Hepatocyte (in vitro differentiated cells): ENCODE measurements around the gene KLHL9. TPM values are rescaled to one million over a fixed set of nuclear protein-coding genes. Genes with fewer than 3 reads are reported as not detected.

ENCODE experiments used
- DNase-seq: peaks from one replicate; pipeline ENCODE4 v3.0.0-alpha.2; 2016; ENCODE audit warnings: low spot score
- H2AFZ ChIP-seq: fragments of 200-600 bp; sonication (generic); 2 replicates; pipeline ENCODE4 v1.6.0; 2016; ENCODE audit warnings: antibody characterized with exemption, mild to moderate bottlenecking
- H3K27ac ChIP-seq: fragments of 200-600 bp; sonication (generic); 2 replicates; pipeline ENCODE4 v1.5.1; 2016; ENCODE audit warnings: mild to moderate bottlenecking
- H3K27me3 ChIP-seq: fragments of 200-600 bp; sonication (generic); 2 replicates; pipeline ENCODE4 v1.6.1; 2016
- H3K36me3 ChIP-seq: fragments of 200-600 bp; sonication (generic); replicated peaks from 2 replicates; pipeline ENCODE4 v1.5.1; 2016; ENCODE audit warnings: low read depth; ENCODE audit not compliant: insufficient read depth
- H3K4me1 ChIP-seq: fragments of 200-600 bp; sonication (generic); 2 replicates; pipeline ENCODE4 v1.5.1; 2016; ENCODE audit warnings: mild to moderate bottlenecking, moderate library complexity; ENCODE audit not compliant: insufficient read depth
- H3K4me2 ChIP-seq: fragments of 200-600 bp; sonication (generic); 2 replicates; pipeline ENCODE4 v1.6.0; 2016
- H3K4me3 ChIP-seq: fragments of 200-600 bp; sonication (generic); 2 replicates; pipeline ENCODE4 v1.5.1; 2016; ENCODE audit warnings: mild to moderate bottlenecking
- H3K79me2 ChIP-seq: fragments of 200-600 bp; sonication (generic); 2 replicates; pipeline ENCODE4 v1.6.0; 2017; ENCODE audit warnings: mild to moderate bottlenecking
- H3K9me2 ChIP-seq: fragments of 200-600 bp; sonication (generic); replicated peaks from 2 replicates; pipeline ENCODE4 v1.6.0; 2017; ENCODE audit warnings: mild to moderate bottlenecking; ENCODE audit not compliant: insufficient read depth
- H3K9me3 ChIP-seq: fragments of 200-600 bp; sonication (generic); 2 replicates; pipeline ENCODE4 v1.5.1; 2016; ENCODE audit warnings: low read depth, mild to moderate bottlenecking
- H4K20me1 ChIP-seq: fragments of 200-600 bp; sonication (generic); 2 replicates; pipeline ENCODE4 v1.6.0; 2016; ENCODE audit warnings: mild to moderate bottlenecking; ENCODE audit not compliant: insufficient read depth, poor library complexity, severe bottlenecking
- EZH2 ChIP-seq: fragments of 200-600 bp; sonication (generic); IDR thresholded peaks from 2 replicates; pipeline ENCODE4 v1.6.1; 2016; ENCODE audit warnings: antibody characterized with exemption, mild to moderate bottlenecking, borderline replicate concordance
- EZH2phosphoT487 ChIP-seq: fragments of 200-600 bp; sonication (generic); IDR thresholded peaks from one replicate; pipeline ENCODE4 v1.6.1; 2018; ENCODE audit warnings: antibody characterized with exemption, mild to moderate bottlenecking, low read depth, moderate library complexity; ENCODE audit not compliant: unreplicated experiment, severe bottlenecking
- WGBS: methylation state at CpG from one replicate; pipeline ENCODE4 v1.1.6; 2016; ENCODE audit warnings: low lambda C conversion rate; ENCODE audit errors: missing lambda C conversion rate; 5-methylcytosine and 5-hydroxymethylcytosine counted together
- polyA plus RNA-seq: library from polyadenylated mRNA; unstranded; fragments of >200 nt; fragmentation: Nextera tagmentation; extraction: Ambion mirVana; gene quantifications from 2 replicates; pipeline ENCODE4 v1.2.1, GENCODE V29; 2016
- total RNA-seq: library from RNA; depleted of rRNA; stranded (reverse); fragments of >200 nt; gene quantifications from 2 replicates; pipeline ENCODE4 v1.2.3, GENCODE V29; 2014
- TF ChIP-seq, protein P1 (sequence below): fragments of 200-600 bp; sonication (generic); IDR thresholded peaks from 2 replicates; pipeline ENCODE4 v1.5.1; 2016; ENCODE audit warnings: antibody characterized with exemption, mild to moderate bottlenecking; ENCODE audit not compliant: poor library complexity

Gene KLHL9
- total and polyA plus RNA-seq, 2 experiments from 2014 or later = 18.6 to 43.1 TPM

DNA sequence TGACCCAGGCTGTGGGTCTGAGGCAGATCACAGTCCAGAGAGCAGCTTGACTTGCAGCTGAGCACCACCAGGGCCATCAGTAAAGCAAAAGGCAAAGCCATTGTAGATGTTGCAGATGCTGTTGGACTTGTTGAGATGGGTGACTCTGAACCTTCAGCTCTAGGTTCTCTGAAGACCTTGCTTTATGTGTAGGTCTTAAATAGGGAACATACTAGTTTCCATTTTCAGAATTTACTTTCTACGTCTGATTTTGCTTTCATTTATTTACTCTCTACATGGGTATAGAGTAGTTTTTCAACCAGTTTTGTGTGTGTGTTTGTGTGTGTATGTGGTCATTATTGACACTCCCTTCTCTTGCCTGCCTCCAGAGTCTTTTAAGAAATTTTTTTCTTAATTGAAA, 15.6 kb upstream of the KLHL9 start, which contains the start of gene IFNA6:
Gene IFNA6 (minus strand): TSS at position 101 of the 400 bp plus-strand sequence. CDS start 0 bp downstream, at position 101.
- no peaks in the 10 kb centered on the region for H3K36me3 ChIP-seq
- H2AFZ ChIP-seq = no peak within 1 kb of the TSS
- no peaks in the 10 kb centered on the region for H3K9me2 ChIP-seq
- H3K79me2 ChIP-seq = no peaks in the 10 kb centered on the region
- H3K4me1 ChIP-seq = no peaks in the 10 kb centered on the region
- WGBS = 96% methylated on average over 1 of the region's 1 CpG
- no peak for DNase-seq
- no peaks in the 10 kb centered on the region for H3K9me3 ChIP-seq
- H3K27ac ChIP-seq = no peak within 1 kb of the TSS
- H3K4me2 ChIP-seq = no peak within 1 kb of the TSS
- TF ChIP-seq EZH2phosphoT487 = no peak
- TF ChIP-seq, protein P1, sequence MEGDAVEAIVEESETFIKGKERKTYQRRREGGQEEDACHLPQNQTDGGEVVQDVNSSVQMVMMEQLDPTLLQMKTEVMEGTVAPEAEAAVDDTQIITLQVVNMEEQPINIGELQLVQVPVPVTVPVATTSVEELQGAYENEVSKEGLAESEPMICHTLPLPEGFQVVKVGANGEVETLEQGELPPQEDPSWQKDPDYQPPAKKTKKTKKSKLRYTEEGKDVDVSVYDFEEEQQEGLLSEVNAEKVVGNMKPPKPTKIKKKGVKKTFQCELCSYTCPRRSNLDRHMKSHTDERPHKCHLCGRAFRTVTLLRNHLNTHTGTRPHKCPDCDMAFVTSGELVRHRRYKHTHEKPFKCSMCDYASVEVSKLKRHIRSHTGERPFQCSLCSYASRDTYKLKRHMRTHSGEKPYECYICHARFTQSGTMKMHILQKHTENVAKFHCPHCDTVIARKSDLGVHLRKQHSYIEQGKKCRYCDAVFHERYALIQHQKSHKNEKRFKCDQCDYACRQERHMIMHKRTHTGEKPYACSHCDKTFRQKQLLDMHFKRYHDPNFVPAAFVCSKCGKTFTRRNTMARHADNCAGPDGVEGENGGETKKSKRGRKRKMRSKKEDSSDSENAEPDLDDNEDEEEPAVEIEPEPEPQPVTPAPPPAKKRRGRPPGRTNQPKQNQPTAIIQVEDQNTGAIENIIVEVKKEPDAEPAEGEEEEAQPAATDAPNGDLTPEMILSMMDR = no peak
- TF ChIP-seq EZH2 = no peak
- H3K4me3 ChIP-seq = no peak within 1 kb of the TSS
- H3K27me3 ChIP-seq = no peaks in the 10 kb centered on the region
- H4K20me1 ChIP-seq = no peaks in the 10 kb centered on the region

DNA sequence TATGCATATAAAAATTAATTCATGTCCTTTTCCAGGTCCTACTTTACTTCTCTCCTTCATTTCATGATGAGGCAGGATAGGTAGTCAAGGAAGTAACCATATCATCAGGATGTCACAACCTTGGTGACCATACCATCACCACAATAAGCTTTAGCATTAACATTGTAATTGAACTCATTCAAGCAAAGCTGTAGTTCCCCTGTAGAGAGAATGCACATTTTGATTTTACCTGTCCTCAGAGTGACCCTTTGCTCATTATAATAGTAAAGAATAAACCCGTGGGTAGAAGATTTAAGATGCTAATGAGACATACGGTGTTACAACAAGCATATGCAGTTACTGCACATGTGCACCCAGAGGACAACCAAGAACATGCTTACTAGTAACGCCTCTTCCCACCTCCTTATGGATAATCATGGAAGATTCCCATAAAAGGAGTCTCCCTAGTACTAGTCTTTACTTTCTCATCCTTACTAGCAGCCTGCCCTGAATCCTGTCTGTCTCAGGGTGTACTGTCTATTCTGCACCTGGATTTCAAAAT, 13.3 kb upstream of the KLHL9 start:
- Histone ChIP-seq H3K9me2 (no peaks in the 10 kb centered on the region), H4K20me1 (no peaks in the 10 kb centered on the region), H3K4me2 (no peak overlapping the region), H3K27me3 (no peaks in the 10 kb centered on the region), H3K4me3 (no peak overlapping the region), H2AFZ (no peak overlapping the region), H3K9me3 (no peaks in the 10 kb centered on the region), H3K36me3 (no peaks in the 10 kb centered on the region), H3K27ac (no peak overlapping the region), H3K79me2 (no peaks in the 10 kb centered on the region), H3K4me1 (no peaks in the 10 kb centered on the region)
- 60% methylated on average over 3 of the region's 3 CpGs for WGBS
- DNase-seq = no peak
- TF ChIP-seq EZH2 (no peak), EZH2phosphoT487 (no peak)
- TF ChIP-seq, protein P1 = no peak

DNA sequence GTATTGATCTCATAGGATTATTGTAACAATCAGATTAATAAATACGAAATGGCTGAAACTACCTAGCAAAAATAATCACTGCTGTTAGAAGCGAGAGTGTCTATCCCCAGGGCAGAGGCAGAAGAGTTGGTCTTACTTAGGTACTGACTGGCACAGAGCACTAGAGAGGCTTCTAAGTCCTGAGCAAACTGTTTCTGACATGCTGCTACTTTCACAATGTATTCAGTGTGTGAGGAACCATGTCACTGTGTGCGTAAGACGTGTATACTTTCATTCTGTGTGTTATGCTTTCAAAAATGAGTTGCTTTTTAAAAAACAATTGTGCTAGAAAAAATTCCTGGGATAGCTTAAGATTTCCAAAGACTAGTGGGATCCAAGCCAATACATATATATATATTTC, 5.5 kb upstream of the KLHL9 start:
- H3K4me2 ChIP-seq = no peak overlapping the region
- no peaks in the 10 kb centered on the region for H3K9me2 ChIP-seq
- H3K79me2 ChIP-seq = peaks cover under 1% of the 10 kb centered on the region
- TF ChIP-seq EZH2 = no peak
- TF ChIP-seq EZH2phosphoT487 = no peak
- TF ChIP-seq, protein P1 = no peak
- H3K27me3 ChIP-seq = peaks cover 6% of the 10 kb centered on the region
- DNase-seq = no peak
- H2AFZ ChIP-seq = no peak overlapping the region
- no peak overlapping the region for H3K4me3 ChIP-seq
- H3K4me1 ChIP-seq = no peaks in the 10 kb centered on the region
- H3K27ac ChIP-seq = no peak overlapping the region
- H4K20me1 ChIP-seq = no peaks in the 10 kb centered on the region
- H3K36me3 ChIP-seq = no peaks in the 10 kb centered on the region
- no peaks in the 10 kb centered on the region for H3K9me3 ChIP-seq
- WGBS = 89% methylated on average over 4 of the region's 4 CpGs

DNA sequence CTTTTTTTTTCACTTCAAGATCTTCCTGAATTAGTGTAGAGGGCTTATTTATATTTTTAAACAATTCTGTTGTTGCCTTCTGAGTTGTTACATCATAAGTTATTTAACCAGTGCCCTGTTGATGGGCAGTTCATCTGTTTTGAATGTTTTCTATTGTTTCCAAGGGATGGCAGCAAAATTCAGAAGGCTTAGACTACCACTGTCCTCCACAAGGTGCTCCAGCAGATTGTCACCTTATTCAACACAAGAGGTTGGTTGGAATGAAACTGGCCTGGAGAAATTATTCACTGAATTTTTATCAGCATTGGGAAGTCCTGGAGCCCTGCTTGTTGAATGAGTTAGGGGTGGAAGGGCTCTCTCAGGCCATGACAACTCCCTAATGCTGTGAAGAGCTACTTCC, 1.3 kb upstream of the KLHL9 start:
- Histone ChIP-seq H3K79me2 (peaks cover 41% of the 10 kb centered on the region), H3K9me2 (no peaks in the 10 kb centered on the region), H3K27me3 (peaks cover 6% of the 10 kb centered on the region), H3K4me2 (no peak overlapping the region), H2AFZ (no peak overlapping the region), H3K4me1 (peaks cover 26% of the 10 kb centered on the region), H3K27ac (no peak overlapping the region), H4K20me1 (peaks cover 28% of the 10 kb centered on the region), H3K36me3 (no peaks in the 10 kb centered on the region), H3K4me3 (no peak overlapping the region), H3K9me3 (no peaks in the 10 kb centered on the region)
- TF ChIP-seq EZH2 (no peak), EZH2phosphoT487 (no peak)
- TF ChIP-seq, protein P1 = no peak
- no peak for DNase-seq
